HG03354 (cell line): ENCODE results near the gene IPCEF1.
"Not testable (repeated sequence)": the region's sequence is repeated elsewhere in the genome, so short reads cannot be mapped to it uniquely, and the experiment has no call there.

Experiments
- ATAC-seq: cut with Tn5 transposase; IDR thresholded peaks from one replicate; pipeline ENCODE4 v1.9.1; 2021; ENCODE audit warnings: mild to moderate bottlenecking; ENCODE audit not compliant: unreplicated experiment, poor library complexity, severe bottlenecking

Gene IPCEF1

DNA sequence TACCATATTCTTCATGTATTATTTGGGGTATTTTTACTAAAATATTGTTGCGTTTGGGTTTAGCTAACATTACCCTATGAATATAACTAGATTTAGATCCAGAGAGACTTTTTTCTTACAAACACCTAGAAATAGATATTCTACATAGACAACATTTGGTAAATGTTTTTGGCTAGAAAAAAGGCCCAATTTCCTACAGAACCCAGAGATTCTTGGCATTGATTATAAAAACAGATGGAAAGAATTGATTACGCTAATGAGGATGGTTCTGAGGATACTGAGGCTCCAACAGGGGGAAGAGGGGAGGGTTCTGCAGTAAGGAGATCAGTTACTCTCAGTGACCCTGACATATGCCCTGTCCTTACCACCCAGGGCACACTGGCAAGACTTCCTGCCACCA, 123.2 kb downstream of the IPCEF1 start:
- no peak for ATAC-seq

DNA sequence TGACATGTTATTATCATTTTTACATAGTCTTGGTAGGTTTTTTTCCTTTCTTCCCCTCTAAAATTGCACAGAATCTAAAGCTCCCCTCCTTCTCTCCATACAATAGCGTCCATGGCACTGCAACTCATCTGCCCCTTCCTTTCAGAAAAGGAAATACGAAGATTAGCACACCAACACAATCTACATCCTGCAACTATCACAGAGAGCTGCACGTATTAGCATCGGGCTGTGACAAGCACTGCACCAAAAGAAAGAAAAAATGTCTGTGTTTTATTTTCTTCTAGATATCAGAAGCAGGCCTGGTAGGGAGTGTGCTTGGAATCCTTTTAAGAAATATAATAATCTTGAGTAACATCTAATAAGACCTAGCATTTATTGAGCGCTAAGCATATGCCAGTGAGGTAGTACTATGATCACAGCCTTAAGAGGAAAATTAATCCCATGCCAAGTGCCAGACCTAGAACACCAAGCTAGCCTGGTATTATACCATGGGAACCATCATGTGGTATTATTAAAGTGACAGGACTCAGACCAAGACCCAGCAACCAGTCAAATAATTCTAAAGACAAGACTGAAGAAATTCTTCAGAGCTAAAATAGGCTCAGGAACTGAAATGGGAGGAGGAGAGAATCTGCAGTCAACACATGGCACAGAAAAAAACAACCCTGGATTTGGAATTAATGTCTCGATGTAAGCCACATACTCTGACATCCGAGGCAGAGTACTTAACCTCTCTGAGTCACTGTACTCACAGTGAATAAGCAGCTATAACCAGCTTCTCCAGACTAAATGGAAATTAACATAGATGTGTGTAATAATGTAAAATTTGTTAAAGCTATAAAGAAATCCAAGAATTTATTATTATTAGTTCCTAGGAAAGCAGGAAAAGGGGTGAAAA, 124.3 kb downstream of the IPCEF1 start:
- ATAC-seq, result no peak

DNA sequence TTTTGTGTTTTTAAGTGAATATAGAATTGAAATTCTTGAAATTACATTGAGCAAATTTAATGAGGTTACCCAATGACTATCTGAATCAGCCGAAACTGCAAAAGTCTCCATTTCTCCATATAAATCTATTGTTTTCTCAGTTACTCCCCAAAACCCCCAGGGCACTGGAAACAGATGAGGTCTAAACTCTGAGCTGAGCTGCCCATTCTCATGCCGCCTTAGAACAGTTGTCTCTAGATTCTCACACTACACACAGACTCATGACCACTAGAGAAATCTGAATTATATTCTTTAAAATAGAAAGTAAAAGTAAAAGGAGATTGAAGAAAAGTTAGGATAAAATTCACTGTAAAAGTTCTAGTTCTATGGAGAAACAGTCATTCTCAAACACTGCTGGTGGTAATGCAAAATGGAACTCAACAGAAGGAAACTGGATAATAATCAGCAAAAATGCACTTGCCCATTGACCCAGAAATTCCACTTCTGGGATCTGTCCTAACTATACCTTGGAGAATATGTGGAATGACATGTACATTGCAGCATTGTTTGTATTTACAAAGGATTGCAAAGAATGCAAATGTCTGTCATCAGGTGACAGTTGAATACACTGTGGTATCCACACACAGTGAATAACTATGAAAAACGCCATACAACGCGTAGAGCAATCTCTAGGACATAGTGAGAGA, 125.5 kb downstream of the IPCEF1 start:
- ATAC-seq, result no peak

DNA sequence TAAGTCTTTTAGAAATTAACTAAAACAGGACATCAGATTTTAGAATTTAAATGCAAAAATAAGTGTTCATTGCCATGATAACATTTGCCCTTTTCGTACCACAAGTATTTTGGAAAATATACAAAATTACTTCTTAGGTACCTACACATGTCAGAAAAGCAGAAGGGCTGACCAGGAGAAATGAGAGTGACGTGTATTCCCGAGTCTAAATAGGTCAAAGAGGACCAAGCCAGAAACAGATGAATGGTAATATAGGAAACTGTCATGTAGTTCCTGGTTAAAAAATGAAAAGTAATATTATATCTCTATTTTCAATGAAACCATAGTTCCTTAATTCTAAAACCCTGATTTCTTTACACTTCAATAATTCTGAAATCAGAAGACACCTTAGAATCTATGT, 126.2 kb downstream of the IPCEF1 start:
- no peak for ATAC-seq

DNA sequence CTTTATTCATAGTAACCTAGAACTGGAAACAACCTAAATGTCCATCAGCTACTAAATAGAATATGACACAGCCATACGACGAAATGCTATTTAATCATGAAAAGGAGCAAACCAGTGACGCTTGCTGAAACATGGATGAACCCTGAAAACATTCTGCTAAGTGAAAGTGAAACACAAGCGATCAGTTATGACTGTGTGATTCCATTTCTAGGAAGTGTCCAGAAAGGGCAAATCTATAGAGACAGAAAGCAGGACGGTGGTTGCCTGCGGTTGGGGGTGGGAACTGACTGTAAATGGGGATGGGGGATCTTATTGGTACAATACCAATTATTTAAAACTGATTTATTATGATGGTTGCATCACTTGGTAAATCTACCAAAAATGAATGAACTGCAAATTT, 126.8 kb downstream of the IPCEF1 start:
- peak; percentile 78 for ATAC-seq

DNA sequence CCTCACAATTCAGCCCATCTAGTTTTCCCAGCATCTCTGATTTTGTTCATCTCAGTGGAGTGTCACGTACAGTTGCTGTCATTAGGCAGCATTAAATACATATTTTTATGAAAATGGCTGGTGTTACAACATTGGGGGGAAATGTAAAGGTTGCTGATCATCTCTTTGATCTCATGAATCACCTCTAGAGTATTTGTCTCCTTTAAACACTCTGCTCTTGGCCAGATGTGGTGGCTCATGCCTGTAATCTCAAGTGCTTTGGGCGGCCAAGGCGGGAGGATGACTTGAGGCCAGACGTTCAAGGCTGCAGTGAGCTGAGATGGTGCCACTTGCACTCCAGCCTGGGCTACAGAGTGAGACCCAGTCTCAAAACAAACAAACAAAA, 128.1 kb downstream of the IPCEF1 start:
- no peak for ATAC-seq

DNA sequence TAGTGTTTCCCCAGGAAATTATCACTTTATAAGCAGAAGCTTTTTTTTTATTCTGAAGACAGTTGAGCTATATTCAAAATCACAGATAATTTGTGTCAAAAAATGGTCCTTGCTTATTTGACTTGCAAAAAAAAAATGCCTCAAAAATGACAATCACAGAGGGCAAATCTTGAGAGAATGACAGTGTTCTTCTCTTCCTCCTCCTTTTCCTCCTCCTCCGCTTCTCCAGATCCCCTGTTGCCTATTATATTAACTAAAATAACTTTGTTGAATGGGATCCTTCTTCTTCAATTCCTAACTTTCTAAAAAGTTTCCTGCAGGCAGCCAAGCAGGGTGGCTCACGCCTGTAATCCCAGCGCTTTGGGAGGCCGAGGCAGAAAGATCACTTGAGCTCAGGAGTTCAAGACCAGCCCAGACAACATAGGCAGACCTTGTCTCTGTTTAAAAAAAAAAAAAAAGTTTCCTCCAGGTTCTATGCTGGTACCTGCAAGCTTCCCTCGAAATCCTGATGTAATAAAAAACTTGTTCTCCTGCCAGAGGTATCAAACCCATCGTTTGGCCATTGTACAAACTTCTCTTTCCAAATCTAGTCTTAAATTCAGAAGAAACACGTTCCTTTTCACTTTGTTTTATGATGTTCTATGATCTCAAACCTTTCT, 128.6 kb downstream of the IPCEF1 start:
- ATAC-seq, result no peak

DNA sequence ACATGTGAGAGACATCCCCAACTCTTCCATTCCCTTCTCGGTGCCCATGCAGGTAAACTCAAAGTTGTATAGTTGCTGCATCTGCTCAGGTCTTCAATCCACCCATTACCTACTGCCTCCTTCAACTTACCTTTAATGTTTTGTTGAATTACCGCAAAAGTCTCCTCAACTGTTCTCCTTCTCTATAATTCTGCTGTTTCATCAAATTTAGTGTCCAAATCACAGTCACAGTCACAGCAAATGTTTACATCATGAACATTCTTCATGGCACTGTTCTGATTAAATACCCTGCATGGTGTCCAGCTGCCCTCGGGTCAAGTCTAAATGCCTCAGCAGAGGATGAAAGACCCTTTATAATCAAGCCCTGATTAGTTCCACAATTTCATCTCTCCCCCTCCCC, 130.1 kb downstream of the IPCEF1 start:
- ATAC-seq, result no peak

DNA sequence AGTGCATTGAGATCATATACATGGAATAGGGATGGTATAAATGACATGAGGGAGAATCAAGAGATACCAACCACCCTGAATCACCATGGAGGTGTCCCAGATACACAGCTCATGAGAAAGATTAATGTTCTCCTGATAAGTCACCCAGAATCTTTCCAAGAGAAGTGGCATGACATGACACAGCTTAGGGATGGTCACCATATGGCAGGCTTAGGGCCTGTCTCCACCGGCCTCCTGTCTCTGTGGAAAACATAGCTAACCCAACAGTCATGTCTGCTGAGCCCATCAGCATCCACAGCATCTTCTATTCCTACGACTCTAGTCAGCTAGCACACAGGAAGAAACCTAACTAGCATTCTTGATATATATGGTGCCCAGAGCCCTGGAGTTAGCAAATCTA, 133.3 kb downstream of the IPCEF1 start:
- no peak for ATAC-seq

DNA sequence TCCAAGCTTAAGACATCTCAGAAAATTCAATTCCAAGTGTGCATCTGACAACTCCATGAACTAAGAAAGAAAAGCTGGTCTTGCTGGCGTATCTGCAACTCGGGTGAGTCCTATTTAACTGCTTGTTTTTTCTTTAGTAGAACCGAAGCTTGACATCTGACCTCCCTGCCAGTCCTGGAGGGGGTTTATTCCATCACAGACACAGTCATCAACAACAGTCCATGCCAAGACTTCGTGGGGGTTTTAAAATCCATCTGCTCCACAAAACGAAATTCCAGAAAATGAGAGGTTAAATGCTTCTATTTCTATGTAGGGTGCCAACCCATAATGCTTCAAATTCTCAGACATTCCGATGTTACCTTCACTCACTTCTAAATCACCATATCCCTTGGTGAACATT, 133.9 kb downstream of the IPCEF1 start:
- no peak for ATAC-seq

DNA sequence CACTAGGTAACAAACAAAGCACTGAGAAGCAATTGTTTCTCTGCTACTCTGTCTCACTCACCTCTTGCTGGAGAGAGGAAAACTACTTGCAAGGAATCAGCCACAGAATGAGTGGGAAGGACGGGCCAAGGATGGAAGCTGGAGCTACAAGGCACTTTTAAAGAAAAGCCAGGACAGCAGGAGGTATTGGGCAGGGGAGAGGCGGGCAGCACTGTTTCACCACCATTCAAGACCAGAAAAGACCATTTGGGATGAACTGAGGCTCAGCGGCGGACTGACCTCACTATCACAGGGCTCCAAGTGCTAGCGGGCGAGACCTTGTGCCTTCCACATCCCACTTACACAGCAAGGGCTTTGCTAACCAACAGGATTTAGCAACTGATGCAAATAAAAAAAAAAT, 137.4 kb downstream of the IPCEF1 start:
- no peak for ATAC-seq

DNA sequence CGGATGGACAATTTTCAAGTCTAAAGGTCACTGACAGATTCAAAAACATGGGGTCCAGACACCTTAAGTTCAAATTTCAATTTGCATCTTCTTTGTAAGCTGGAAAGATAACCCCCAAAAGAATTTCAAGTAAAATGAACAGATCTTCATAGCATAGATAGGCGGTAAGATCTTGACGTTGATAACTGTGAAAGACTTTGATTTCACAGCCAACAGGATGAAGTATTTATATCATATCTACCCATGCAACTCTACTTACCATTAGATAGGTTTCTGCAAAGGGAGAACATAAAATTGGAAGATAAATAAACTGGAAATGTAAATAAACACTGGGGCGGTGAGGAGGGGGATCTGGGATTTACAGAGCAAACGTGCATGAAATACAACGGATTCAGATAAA, 137.8 kb downstream of the IPCEF1 start:
- ATAC-seq, result no peak

DNA sequence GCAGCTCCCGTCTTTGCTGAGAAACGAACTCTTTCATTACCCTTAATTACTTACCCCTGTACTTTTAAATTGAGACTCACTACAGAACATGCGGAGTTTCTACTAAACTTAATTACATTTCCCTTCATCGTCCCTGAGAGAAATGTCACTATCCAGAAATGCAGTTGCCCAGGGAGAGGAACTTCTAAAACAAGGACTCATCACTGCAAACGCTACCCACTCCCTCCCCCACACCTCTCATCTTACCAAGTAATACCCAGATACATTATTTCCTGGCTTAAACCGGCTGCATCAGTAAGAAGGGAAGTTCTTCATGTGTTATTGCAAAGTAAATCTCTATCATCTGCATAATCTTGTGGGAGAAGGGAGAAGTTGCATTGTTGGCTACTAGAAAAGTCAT, 138.3 kb downstream of the IPCEF1 start:
- ATAC-seq, result peak; percentile 29

DNA sequence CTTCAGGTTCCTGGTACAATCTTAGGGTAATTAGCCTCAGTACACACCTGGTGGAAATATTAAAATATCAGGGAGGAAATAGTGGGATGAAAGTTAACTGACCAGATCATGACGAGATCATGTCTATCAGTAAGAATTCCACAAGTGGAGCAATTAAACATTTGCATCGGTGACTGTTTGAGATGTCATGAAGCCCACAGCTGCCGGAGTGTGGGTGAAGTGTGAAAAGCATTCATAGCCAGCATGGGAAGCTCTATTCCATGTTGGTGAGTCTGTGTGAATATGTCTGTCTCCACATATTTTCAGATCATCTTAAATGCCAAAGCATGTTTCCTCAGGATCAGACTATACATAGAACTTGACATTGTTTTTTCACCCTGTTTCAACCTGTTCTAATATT, 142.8 kb downstream of the IPCEF1 start:
- ATAC-seq, result no peak

DNA sequence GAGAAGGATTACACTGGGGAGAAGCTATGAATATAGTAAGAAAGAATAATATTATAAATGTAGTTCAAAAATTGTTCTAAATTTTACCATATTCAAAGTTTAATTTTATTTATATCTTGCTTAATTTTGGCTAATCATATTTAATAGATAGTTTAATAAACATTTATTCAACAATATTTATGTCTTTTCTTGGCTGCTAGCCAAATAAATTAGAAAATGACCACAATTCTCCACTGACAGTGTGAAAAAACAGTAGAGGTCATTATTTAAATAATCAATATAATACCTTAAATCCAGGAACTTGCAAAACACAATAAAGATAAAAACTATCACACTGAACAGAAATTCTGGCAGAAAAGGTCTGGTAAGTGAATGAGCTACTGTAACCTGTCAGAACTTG, 145.9 kb downstream of the IPCEF1 start:
- ATAC-seq, result no peak

DNA sequence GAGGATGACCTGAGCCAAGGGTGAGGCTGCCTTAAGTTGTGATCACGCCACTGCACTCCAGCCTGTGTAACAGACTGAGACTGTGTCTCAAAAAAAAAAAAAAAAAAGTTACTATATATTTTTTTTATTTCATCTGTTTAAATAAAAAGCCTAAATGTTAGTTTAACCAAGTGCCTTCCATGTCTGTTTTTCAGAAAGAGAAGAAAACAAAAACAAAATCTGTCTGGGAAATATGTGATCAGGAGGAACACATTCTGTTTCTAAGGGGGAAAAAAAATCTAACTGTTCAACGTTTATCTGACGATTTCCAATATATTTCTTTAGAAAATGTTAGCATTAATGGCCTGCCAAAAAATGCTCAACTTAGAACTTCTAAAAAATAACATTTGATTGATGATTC, 147.0 kb downstream of the IPCEF1 start:
- ATAC-seq, result no peak

DNA sequence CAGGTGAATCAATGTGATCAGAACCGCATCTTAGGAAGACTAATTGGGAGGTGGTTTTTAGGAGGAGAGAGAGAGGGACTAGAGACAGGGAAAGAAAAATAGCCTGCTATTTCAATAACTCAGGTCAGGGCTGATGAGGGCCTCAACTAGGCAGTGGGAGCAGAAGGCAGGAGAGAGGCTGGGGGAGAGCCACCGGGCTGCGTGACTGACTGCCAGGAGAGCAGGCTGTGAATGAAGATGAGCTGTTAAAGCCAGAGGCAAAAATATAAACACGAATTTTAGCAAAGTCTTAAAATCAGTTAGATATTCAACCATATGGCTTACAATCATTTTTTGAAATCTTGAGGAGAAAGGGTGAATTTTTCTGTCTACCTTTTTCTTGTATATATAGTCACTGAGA, 149.6 kb downstream of the IPCEF1 start:
- ATAC-seq, result no peak

DNA sequence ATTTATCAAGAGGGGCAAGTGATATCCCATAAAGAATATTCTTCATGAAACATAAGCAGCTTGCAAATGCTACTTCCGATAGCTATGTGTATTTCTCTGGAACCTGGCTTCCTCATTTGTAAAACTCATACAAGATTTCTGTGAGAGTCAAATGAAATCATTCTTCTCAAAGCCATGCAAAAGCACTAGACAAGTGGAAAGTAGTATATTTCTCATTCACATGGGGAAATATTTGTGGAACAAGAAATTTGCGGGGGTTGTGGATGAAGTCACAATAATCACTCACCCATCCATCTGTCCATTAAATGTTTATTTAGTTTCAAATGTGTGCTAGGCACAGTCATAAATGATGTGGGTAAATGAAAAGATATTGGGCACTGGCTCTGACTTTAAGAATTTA, 150.5 kb downstream of the IPCEF1 start:
- ATAC-seq, result no peak

DNA sequence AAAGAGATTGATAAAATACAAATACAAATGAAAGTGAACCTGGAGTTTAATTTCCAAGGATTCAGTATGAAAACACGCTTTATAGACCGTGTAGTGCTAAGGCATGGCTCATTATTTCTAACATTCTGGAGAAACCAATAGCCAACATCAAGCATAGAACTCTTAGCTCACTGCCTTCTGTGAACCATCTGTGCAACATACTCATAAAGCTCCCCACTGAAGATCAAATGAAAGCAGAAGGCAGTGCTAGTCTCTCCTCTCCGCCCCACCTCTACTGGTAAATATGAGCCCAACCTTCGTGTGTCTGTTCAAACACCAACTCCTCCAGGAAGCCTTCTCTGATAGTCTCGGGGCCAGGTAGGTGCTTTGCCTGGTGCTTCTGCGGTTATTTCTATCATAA, 153.6 kb downstream of the IPCEF1 start:
- ATAC-seq, result no peak

DNA sequence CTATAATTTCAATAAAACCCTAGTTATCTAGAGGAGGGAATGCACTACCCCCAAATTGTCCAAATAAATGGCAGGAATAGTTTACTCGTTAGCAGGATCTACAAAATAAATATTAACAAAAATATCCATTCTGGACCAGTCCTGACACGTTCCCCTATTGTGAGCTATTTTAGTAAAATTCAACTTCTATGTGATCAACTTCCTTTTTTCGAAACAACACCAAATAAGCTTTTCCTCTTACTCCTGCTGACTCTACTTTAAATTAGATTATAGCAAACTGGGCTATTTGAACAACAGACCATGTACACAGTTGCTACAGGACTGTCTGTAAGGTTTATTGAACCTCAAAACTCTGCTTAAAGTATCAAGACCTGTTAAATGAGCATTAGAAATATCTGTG, 154.3 kb downstream of the IPCEF1 start:
- no peak for ATAC-seq

DNA sequence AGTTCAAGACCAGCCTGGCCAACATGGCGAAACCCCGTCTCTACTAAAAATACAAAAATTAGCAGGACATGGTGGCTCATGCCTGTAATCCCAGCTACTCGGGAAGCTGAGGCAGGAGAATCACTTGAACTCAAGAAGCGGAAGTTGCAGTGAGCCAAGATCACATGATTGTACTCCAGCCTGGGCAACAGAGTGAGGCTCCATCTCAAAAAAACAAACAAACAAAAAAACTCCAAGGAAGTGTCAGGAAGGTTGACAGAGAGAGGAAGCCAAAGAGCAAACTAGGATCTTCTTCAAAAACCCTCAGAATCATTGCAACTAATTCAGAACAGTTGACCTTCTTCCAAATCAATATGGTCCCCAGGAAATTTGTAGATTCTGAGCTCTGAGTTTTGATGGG, 154.9 kb downstream of the IPCEF1 start:
- not testable (repeated sequence) for ATAC-seq
